GM23338 (cell line): ENCODE results near the gene HEATR1. TPM values are rescaled to one million over a fixed set of nuclear protein-coding genes. Genes with fewer than 3 reads are reported as not detected.
A peak's percentile ranks its signal among the peaks of the same experiment; 100 is the strongest.

Experiments
- ATAC-seq: fragments of 200-7000 bp; cut with Tn5 transposase; 3 replicates; pipeline ENCODE4 v1.9.1; 2020
- DNase-seq: peaks from one replicate; pipeline ENCODE4 v3.0.0-alpha.2; 2015; ENCODE audit warnings: low spot score
- H2AFZ ChIP-seq: fragments of 200-600 bp; sonication (generic); 2 replicates; pipeline ENCODE4 v1.8.0; 2016; ENCODE audit warnings: antibody characterized with exemption, mild to moderate bottlenecking, moderate library complexity
- H3F3A ChIP-seq: fragments of 200-600 bp; sonication (generic); replicated peaks from 2 replicates; pipeline ENCODE4 v1.8.0; 2017; ENCODE audit warnings: antibody characterized with exemption, mixed run types, low read depth
- H3K27ac ChIP-seq: fragments of 200-600 bp; sonication (generic); 2 replicates; pipeline ENCODE4 v1.6.1; 2016; ENCODE audit warnings: low read depth
- H3K27me3 ChIP-seq: fragments of 200-600 bp; sonication (generic); 2 replicates; pipeline ENCODE4 v1.8.0; 2016; ENCODE audit warnings: mild to moderate bottlenecking, mixed run types, moderate library complexity; ENCODE audit not compliant: insufficient read depth
- H3K36me3 ChIP-seq: fragments of 200-600 bp; sonication (generic); 2 replicates; pipeline ENCODE4 v1.8.0; 2016; ENCODE audit warnings: mild to moderate bottlenecking; ENCODE audit not compliant: insufficient read depth
- H3K4me1 ChIP-seq: fragments of 200-600 bp; sonication (generic); 2 replicates; pipeline ENCODE4 v1.8.0; 2016; ENCODE audit warnings: mild to moderate bottlenecking, moderate library complexity; ENCODE audit not compliant: insufficient read depth
- H3K4me2 ChIP-seq: fragments of 200-600 bp; sonication (generic); 2 replicates; pipeline ENCODE4 v1.7.1; 2017; ENCODE audit warnings: mixed run types
- H3K4me3 ChIP-seq: fragments of 200-600 bp; sonication (generic); 2 replicates; pipeline ENCODE4 v1.6.1; 2016; ENCODE audit warnings: mixed run types
- H3K79me2 ChIP-seq: fragments of 200-600 bp; sonication (generic); replicated peaks from 2 replicates; pipeline ENCODE4 v1.8.0; 2017; ENCODE audit warnings: mild to moderate bottlenecking; ENCODE audit not compliant: insufficient read depth
- H3K9me2 ChIP-seq: fragments of 200-600 bp; sonication (generic); 2 replicates; pipeline ENCODE4 v1.8.0; 2017; ENCODE audit not compliant: insufficient read depth
- H4K20me1 ChIP-seq: fragments of 200-600 bp; sonication (generic); replicated peaks from 2 replicates; pipeline ENCODE4 v1.8.0; 2017; ENCODE audit warnings: mild to moderate bottlenecking; ENCODE audit not compliant: insufficient read depth
- H3K27ac Mint-ChIP-seq: 2 replicates; pipeline ENCODE4 v1.8.0; 2020; ENCODE audit warnings: inconsistent platforms, mild to moderate bottlenecking, moderate library complexity, mixed read lengths
- H3K27me3 Mint-ChIP-seq: 3 replicates; pipeline ENCODE4 v1.8.0; 2022; ENCODE audit warnings: low read depth, mild to moderate bottlenecking, moderate library complexity, mixed read lengths, inconsistent platforms; ENCODE audit not compliant: insufficient read depth, poor library complexity
- H3K36me3 Mint-ChIP-seq: 3 replicates; pipeline ENCODE4 v1.8.0; 2021; ENCODE audit warnings: low read depth, mild to moderate bottlenecking, inconsistent platforms, moderate library complexity, mixed read lengths
- H3K4me1 Mint-ChIP-seq: 3 replicates; pipeline ENCODE4 v1.8.0; 2020; ENCODE audit warnings: mild to moderate bottlenecking, inconsistent platforms, mixed read lengths
- H3K4me3 Mint-ChIP-seq: 3 replicates; pipeline ENCODE4 v1.8.0; 2021; ENCODE audit warnings: moderate library complexity, mild to moderate bottlenecking, inconsistent platforms, mixed read lengths
- H3K9me3 Mint-ChIP-seq: 3 replicates; pipeline ENCODE4 v1.8.0; 2020; ENCODE audit warnings: moderate library complexity, mild to moderate bottlenecking, inconsistent platforms, mixed read lengths
- CREB1 ChIP-seq: fragments of 250-450 bp; sonication (Bioruptor Pico); IDR thresholded peaks from 2 replicates; pipeline ENCODE4 v1.5.0; 2020; ENCODE audit warnings: low read depth, mild to moderate bottlenecking, moderate library complexity
- EZH2 ChIP-seq: fragments of 200-600 bp; sonication (generic); IDR thresholded peaks from one replicate; pipeline ENCODE4 v1.8.0; 2017; ENCODE audit warnings: antibody characterized with exemption, mild to moderate bottlenecking, low read depth; ENCODE audit not compliant: unreplicated experiment
- EZH2phosphoT487 ChIP-seq: fragments of 200-600 bp; sonication (generic); IDR thresholded peaks from one replicate; pipeline ENCODE4 v1.8.1; 2018; ENCODE audit warnings: antibody characterized with exemption; ENCODE audit not compliant: unreplicated experiment
- JUNB ChIP-seq: IDR thresholded peaks from one replicate; pipeline ENCODE4 v1.6.1; 2016; ENCODE audit warnings: antibody characterized with exemption; ENCODE audit not compliant: unreplicated experiment
- POLR2AphosphoS5 ChIP-seq: IDR thresholded peaks from 2 replicates; pipeline ENCODE4 v1.6.1; 2016; ENCODE audit warnings: antibody characterized with exemption, low read depth
- ZNF114 ChIP-seq: fragments of 250-450 bp; sonication (Bioruptor Pico); IDR thresholded peaks from 2 replicates; pipeline ENCODE4 v1.5.0; 2020; ENCODE audit warnings: mild to moderate bottlenecking, moderate library complexity
- ZNF331 ChIP-seq: fragments of 250-450 bp; sonication (Bioruptor Pico); IDR thresholded peaks from 2 replicates; pipeline ENCODE4 v1.5.0; 2020; ENCODE audit warnings: low read depth, mild to moderate bottlenecking, moderate library complexity
- polyA plus RNA-seq: library from polyadenylated mRNA; unstranded; fragments of >200 nt; fragmentation: Nextera tagmentation; extraction: Ambion mirVana; gene quantifications from 2 replicates; pipeline ENCODE4 v1.2.1, GENCODE V29; 2016
- total RNA-seq: library from RNA; depleted of rRNA; stranded (reverse); fragments of >200 nt; shearing (Covaris generic); gene quantifications from 2 replicates; pipeline ENCODE4 v1.2.3, GENCODE V29; 2014
- TF ChIP-seq, protein P1 (sequence below), 2 experiments: fragments of 200-600 bp in 1 of 2; sonication (generic) in 1 of 2; conservative IDR thresholded peaks; 2 replicates each; pipeline versions ENCODE4 v1.5.1 to v1.6.1; 2016 to 2017; ENCODE audit warnings: antibody characterized with exemption in 2 of 2, low read depth in 2 of 2, mild to moderate bottlenecking in 2 of 2, moderate library complexity in 1 of 2
- TF ChIP-seq, protein P2 (sequence below): fragments of 250-450 bp; sonication (Bioruptor Pico); IDR thresholded peaks from 2 replicates; pipeline ENCODE4 v1.5.0; 2020; ENCODE audit warnings: mild to moderate bottlenecking, moderate library complexity
- TF ChIP-seq, protein P3 (sequence below): IDR thresholded peaks from 2 replicates; pipeline ENCODE4 v1.6.1; 2016; ENCODE audit warnings: antibody characterized with exemption

HEATR1 gene
- total and polyA plus RNA-seq, 2 experiments from 2014 or later: 17.2 to 81.1 TPM

DNA sequence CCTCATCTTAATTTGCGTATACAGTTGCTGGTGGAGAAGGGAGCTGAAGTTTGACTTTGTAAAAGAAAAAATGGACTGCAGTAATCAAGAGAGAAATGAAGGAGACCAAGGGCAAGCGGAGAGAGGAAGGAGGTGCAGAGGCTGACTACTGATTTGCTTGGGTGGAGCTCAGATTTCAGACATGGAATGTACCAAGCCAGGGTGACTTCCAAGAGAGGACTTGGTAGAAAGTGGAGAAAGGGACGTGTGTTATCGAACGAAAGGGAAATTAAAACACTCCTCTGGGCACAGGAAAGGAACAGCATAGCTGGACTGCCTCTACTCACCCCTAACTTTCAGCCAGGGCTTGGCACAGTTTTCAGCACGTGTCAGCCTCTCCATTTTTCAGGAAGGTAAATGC, 15.1 kb upstream of the HEATR1 start:
- no peaks in the 10 kb centered on the region for H3K4me1 ChIP-seq
- Mint-ChIP-seq H3K4me1 (peaks cover 3% of the 10 kb centered on the region; the same call in 1 of the 3 replicates), H3K4me3 (no peak overlapping the region), H3K36me3 (peaks cover 12% of the 10 kb centered on the region), H3K9me3 (peaks cover 23% of the 10 kb centered on the region), H3K27ac (no peak overlapping the region), H3K27me3 (peaks cover 1% of the 10 kb centered on the region)
- no peaks in the 10 kb centered on the region for H4K20me1 ChIP-seq
- no peaks in the 10 kb centered on the region for H3K27me3 ChIP-seq
- DNase-seq (no peak), ATAC-seq (no peak)
- peak overlapping the region; percentile 94; the same call in 1 of the 2 replicates for H2AFZ ChIP-seq
- no peak overlapping the region for H3K4me2 ChIP-seq
- TF ChIP-seq CREB1 (no peak), ZNF331 (CRISPR knock-in tag) (no peak)
- TF ChIP-seq, protein P1, sequence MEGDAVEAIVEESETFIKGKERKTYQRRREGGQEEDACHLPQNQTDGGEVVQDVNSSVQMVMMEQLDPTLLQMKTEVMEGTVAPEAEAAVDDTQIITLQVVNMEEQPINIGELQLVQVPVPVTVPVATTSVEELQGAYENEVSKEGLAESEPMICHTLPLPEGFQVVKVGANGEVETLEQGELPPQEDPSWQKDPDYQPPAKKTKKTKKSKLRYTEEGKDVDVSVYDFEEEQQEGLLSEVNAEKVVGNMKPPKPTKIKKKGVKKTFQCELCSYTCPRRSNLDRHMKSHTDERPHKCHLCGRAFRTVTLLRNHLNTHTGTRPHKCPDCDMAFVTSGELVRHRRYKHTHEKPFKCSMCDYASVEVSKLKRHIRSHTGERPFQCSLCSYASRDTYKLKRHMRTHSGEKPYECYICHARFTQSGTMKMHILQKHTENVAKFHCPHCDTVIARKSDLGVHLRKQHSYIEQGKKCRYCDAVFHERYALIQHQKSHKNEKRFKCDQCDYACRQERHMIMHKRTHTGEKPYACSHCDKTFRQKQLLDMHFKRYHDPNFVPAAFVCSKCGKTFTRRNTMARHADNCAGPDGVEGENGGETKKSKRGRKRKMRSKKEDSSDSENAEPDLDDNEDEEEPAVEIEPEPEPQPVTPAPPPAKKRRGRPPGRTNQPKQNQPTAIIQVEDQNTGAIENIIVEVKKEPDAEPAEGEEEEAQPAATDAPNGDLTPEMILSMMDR (conservative IDR thresholded peaks at IDR 0.05; ENCODE audit: low read depth in 2 of 2): no peak
- no peaks in the 10 kb centered on the region for H3K9me2 ChIP-seq
- H3K4me3 ChIP-seq: no peak overlapping the region
- no peaks in the 10 kb centered on the region for H3F3A ChIP-seq
- no peaks in the 10 kb centered on the region for H3K79me2 ChIP-seq
- peaks cover 8% of the 10 kb centered on the region; the same call in 1 of the 2 replicates for H3K36me3 ChIP-seq
- no peak overlapping the region for H3K27ac ChIP-seq

DNA sequence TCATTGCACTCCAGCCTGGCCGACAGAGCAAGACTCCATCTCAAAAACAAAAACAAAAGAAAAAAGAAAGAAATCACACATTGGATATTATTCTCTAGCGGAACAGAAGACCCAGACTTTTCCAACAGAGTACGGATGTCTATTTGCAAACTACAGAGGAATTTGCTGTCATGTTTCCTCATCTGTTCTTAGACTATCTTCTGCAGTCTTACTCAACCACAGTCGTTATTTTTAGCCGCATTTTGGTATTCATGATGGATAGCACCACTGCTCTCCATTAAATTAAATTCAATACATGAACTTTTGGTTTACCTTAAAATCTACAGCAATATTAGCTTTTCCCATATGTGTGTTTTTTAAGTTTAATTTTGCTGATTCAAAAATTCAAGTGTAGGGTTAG, 14.2 kb upstream of the HEATR1 start:
- no peak for ATAC-seq
- Histone ChIP-seq H2AFZ (no peak overlapping the region), H4K20me1 (no peaks in the 10 kb centered on the region), H3K9me2 (no peaks in the 10 kb centered on the region), H3K4me1 (no peaks in the 10 kb centered on the region), H3K27me3 (no peaks in the 10 kb centered on the region), H3K79me2 (no peaks in the 10 kb centered on the region), H3F3A (no peaks in the 10 kb centered on the region), H3K4me2 (no peak overlapping the region), H3K27ac (no peak overlapping the region), H3K36me3 (peaks cover 8% of the 10 kb centered on the region; the same call in 1 of the 2 replicates), H3K4me3 (no peak overlapping the region)
- Mint-ChIP-seq H3K4me3 (no peak overlapping the region), H3K9me3 (peaks cover 19% of the 10 kb centered on the region), H3K27ac (no peak overlapping the region), H3K27me3 (peaks cover 1% of the 10 kb centered on the region), H3K4me1 (peaks cover 3% of the 10 kb centered on the region; the same call in 1 of the 3 replicates), H3K36me3 (peaks cover 9% of the 10 kb centered on the region)
- no peak for DNase-seq
- TF ChIP-seq ZNF114 (CRISPR knock-in tag): no peak
- no peak for TF ChIP-seq EZH2phosphoT487
- TF ChIP-seq, protein P2, sequence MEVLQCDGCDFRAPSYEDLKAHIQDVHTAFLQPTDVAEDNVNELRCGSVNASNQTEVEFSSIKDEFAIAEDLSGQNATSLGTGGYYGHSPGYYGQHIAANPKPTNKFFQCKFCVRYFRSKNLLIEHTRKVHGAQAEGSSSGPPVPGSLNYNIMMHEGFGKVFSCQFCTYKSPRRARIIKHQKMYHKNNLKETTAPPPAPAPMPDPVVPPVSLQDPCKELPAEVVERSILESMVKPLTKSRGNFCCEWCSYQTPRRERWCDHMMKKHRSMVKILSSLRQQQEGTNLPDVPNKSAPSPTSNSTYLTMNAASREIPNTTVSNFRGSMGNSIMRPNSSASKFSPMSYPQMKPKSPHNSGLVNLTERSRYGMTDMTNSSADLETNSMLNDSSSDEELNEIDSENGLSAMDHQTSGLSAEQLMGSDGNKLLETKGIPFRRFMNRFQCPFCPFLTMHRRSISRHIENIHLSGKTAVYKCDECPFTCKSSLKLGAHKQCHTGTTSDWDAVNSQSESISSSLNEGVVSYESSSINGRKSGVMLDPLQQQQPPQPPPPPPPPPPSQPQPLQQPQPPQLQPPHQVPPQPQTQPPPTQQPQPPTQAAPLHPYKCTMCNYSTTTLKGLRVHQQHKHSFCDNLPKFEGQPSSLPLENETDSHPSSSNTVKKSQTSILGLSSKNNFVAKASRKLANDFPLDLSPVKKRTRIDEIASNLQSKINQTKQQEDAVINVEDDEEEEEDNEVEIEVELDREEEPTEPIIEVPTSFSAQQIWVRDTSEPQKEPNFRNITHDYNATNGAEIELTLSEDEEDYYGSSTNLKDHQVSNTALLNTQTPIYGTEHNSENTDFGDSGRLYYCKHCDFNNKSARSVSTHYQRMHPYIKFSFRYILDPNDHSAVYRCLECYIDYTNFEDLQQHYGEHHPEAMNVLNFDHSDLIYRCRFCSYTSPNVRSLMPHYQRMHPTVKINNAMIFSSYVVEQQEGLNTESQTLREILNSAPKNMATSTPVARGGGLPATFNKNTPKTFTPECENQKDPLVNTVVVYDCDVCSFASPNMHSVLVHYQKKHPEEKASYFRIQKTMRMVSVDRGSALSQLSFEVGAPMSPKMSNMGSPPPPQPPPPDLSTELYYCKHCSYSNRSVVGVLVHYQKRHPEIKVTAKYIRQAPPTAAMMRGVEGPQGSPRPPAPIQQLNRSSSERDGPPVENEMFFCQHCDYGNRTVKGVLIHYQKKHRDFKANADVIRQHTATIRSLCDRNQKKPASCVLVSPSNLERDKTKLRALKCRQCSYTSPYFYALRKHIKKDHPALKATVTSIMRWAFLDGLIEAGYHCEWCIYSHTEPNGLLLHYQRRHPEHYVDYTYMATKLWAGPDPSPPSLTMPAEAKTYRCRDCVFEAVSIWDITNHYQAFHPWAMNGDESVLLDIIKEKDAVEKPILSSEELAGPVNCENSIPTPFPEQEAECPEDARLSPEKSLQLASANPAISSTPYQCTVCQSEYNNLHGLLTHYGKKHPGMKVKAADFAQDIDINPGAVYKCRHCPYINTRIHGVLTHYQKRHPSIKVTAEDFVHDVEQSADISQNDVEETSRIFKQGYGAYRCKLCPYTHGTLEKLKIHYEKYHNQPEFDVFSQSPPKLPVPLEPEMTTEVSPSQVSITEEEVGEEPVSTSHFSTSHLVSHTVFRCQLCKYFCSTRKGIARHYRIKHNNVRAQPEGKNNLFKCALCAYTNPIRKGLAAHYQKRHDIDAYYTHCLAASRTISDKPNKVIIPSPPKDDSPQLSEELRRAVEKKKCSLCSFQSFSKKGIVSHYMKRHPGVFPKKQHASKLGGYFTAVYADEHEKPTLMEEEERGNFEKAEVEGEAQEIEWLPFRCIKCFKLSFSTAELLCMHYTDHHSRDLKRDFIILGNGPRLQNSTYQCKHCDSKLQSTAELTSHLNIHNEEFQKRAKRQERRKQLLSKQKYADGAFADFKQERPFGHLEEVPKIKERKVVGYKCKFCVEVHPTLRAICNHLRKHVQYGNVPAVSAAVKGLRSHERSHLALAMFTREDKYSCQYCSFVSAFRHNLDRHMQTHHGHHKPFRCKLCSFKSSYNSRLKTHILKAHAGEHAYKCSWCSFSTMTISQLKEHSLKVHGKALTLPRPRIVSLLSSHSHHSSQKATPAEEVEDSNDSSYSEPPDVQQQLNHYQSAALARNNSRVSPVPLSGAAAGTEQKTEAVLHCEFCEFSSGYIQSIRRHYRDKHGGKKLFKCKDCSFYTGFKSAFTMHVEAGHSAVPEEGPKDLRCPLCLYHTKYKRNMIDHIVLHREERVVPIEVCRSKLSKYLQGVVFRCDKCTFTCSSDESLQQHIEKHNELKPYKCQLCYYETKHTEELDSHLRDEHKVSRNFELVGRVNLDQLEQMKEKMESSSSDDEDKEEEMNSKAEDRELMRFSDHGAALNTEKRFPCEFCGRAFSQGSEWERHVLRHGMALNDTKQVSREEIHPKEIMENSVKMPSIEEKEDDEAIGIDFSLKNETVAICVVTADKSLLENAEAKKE: no peak
- TF ChIP-seq POLR2AphosphoS5: no peak
- no peak for TF ChIP-seq JUNB
- TF ChIP-seq EZH2: no peak
- TF ChIP-seq, protein P3, sequence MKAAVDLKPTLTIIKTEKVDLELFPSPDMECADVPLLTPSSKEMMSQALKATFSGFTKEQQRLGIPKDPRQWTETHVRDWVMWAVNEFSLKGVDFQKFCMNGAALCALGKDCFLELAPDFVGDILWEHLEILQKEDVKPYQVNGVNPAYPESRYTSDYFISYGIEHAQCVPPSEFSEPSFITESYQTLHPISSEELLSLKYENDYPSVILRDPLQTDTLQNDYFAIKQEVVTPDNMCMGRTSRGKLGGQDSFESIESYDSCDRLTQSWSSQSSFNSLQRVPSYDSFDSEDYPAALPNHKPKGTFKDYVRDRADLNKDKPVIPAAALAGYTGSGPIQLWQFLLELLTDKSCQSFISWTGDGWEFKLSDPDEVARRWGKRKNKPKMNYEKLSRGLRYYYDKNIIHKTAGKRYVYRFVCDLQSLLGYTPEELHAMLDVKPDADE: no peak
